SU-DHL-6 (cell line): ENCODE measurements around the gene HHIP.

Experiments used
- H2AFZ ChIP-seq: fragments of 200-600 bp; sonication (generic); 2 replicates; pipeline ENCODE4 v1.6.1; 2014; ENCODE audit warnings: low read depth, mild to moderate bottlenecking, moderate library complexity, mixed read lengths, antibody characterized with exemption, low read length; ENCODE audit not compliant: severe bottlenecking
- H3F3A ChIP-seq: fragments of 200-600 bp; shearing (Covaris generic); 2 replicates; pipeline ENCODE4 v1.6.0; 2016; ENCODE audit warnings: antibody characterized with exemption, mild to moderate bottlenecking; ENCODE audit not compliant: insufficient read depth
- H3K27ac ChIP-seq: fragments of 200-600 bp; sonication (generic); 2 replicates; pipeline ENCODE4 v1.5.1; 2016; ENCODE audit warnings: low read depth, mild to moderate bottlenecking, low read length, moderate library complexity, mixed read lengths
- H3K27me3 ChIP-seq: fragments of 200-600 bp; sonication (generic), shearing (Covaris generic); 2 replicates; pipeline ENCODE4 v1.6.0; 2014; ENCODE audit warnings: mild to moderate bottlenecking, low read length
- H3K36me3 ChIP-seq: fragments of 200-600 bp; sonication (generic); 2 replicates; pipeline ENCODE4 v1.6.1; 2014; ENCODE audit warnings: mild to moderate bottlenecking, low read length, mixed read lengths
- H3K4me2 ChIP-seq: fragments of 300-600, 200-600 bp; shearing (Covaris generic), sonication (generic); 2 replicates; pipeline ENCODE4 v1.6.0; 2014; ENCODE audit warnings: low read length, low read depth, mild to moderate bottlenecking; ENCODE audit not compliant: poor library complexity, severe bottlenecking
- H3K4me3 ChIP-seq: fragments of 200-600 bp; sonication (generic); 2 replicates; pipeline ENCODE4 v1.5.1; 2014; ENCODE audit warnings: antibody characterized with exemption, low read length, mild to moderate bottlenecking, mixed read lengths; ENCODE audit not compliant: insufficient read depth, poor library complexity, severe bottlenecking
- H3K79me2 ChIP-seq: fragments of 200-600 bp; sonication (generic); 2 replicates; pipeline ENCODE4 v1.6.1; 2014; ENCODE audit warnings: mild to moderate bottlenecking, low read length, moderate library complexity; ENCODE audit not compliant: insufficient read depth
- H3K9ac ChIP-seq: fragments of 200-600 bp; sonication (generic); 2 replicates; pipeline ENCODE4 v1.7.0; 2014; ENCODE audit warnings: mild to moderate bottlenecking, low read length
- H3K9me2 ChIP-seq: fragments of 200-600 bp; sonication (generic); replicated peaks from 2 replicates; pipeline ENCODE4 v1.6.1; 2014; ENCODE audit warnings: low read length; ENCODE audit not compliant: insufficient read depth
- H3K9me3 ChIP-seq: fragments of 200-600 bp; sonication (generic); 2 replicates; pipeline ENCODE4 v1.6.1; 2014; ENCODE audit warnings: low read length, mixed read lengths; ENCODE audit not compliant: insufficient read depth
- H4K20me1 ChIP-seq: fragments of 200-600 bp; sonication (generic); 2 replicates; pipeline ENCODE4 v1.6.1; 2014; ENCODE audit warnings: low read depth, mild to moderate bottlenecking, antibody characterized with exemption, low read length, moderate library complexity, mixed read lengths
- CTCF ChIP-seq: fragments of 200-600 bp; sonication (generic); IDR thresholded peaks from one replicate; pipeline ENCODE4 v1.5.1; 2017; ENCODE audit warnings: antibody characterized with exemption, mild to moderate bottlenecking, low read length, moderate library complexity; ENCODE audit not compliant: insufficient read depth, poor library complexity, severe bottlenecking
- EZH2phosphoT487 ChIP-seq: fragments of 200-600 bp; sonication (generic), shearing (Covaris generic); conservative IDR thresholded peaks from 2 replicates; pipeline ENCODE4 v1.6.1; 2018; ENCODE audit warnings: mild to moderate bottlenecking, antibody characterized with exemption, low read length, moderate library complexity, mixed read lengths

HHIP gene

GRCh38 chr4:144644368-144645101, 1.4 kb upstream of the HHIP start:
- Histone ChIP-seq H3K36me3 (no peaks in the 10 kb centered on the region), H3K79me2 (no peaks in the 10 kb centered on the region), H3K27ac (no peak overlapping the region), H3K9me2 (no peaks in the 10 kb centered on the region), H3K4me2 (no peak overlapping the region), H3K9ac (no peak overlapping the region), H3F3A (no peaks in the 10 kb centered on the region), H3K4me3 (no peak overlapping the region), H2AFZ (no peak overlapping the region), H3K27me3 (no peaks in the 10 kb centered on the region), H3K9me3 (no peaks in the 10 kb centered on the region), H4K20me1 (no peaks in the 10 kb centered on the region)
- TF ChIP-seq EZH2phosphoT487 (no peak), CTCF (no peak)

- H3K27ac ChIP-seq: no peak overlapping the region
- H3K9me2 ChIP-seq: no peaks in the 10 kb centered on the region
- H3K4me3 ChIP-seq: no peak overlapping the region
- no peaks in the 10 kb centered on the region for H3K9me3 ChIP-seq
- no peaks in the 10 kb centered on the region for H4K20me1 ChIP-seq
- H3F3A ChIP-seq: no peaks in the 10 kb centered on the region
- H3K9ac ChIP-seq: no peak overlapping the region
- TF ChIP-seq EZH2phosphoT487: no peak
- no peak for TF ChIP-seq CTCF
- H3K4me2 ChIP-seq: no peak overlapping the region
- H3K79me2 ChIP-seq: no peaks in the 10 kb centered on the region
- no peaks in the 10 kb centered on the region for H3K36me3 ChIP-seq
- H3K27me3 ChIP-seq: no peaks in the 10 kb centered on the region
- no peak overlapping the region for H2AFZ ChIP-seq
Observed at GRCh38 chr4:144645102-144645630, 790 bp upstream of the HHIP start.

- Histone ChIP-seq H2AFZ (no peak overlapping the region), H3K9me2 (no peaks in the 10 kb centered on the region), H4K20me1 (no peaks in the 10 kb centered on the region), H3K9ac (no peak overlapping the region), H3F3A (no peaks in the 10 kb centered on the region), H3K4me3 (no peak overlapping the region), H3K79me2 (no peaks in the 10 kb centered on the region), H3K27ac (no peak overlapping the region), H3K9me3 (no peaks in the 10 kb centered on the region), H3K27me3 (no peaks in the 10 kb centered on the region), H3K36me3 (no peaks in the 10 kb centered on the region), H3K4me2 (no peak overlapping the region)
- TF ChIP-seq CTCF (no peak), EZH2phosphoT487 (no peak)
Observed at GRCh38 chr4:144646523-144647094, 653 bp downstream of the HHIP start.
